HG03432 (cell line): ENCODE measurements around the gene KNDC1.
"Not testable (repeated sequence)": the region's sequence is repeated elsewhere in the genome, so short reads cannot be mapped to it uniquely, and the experiment has no call there.

Experiments used
- ATAC-seq: cut with Tn5 transposase; IDR thresholded peaks from one replicate; pipeline ENCODE4 v1.9.1; 2021; ENCODE audit warnings: mild to moderate bottlenecking, moderate library complexity; ENCODE audit not compliant: unreplicated experiment

KNDC1 gene

DNA sequence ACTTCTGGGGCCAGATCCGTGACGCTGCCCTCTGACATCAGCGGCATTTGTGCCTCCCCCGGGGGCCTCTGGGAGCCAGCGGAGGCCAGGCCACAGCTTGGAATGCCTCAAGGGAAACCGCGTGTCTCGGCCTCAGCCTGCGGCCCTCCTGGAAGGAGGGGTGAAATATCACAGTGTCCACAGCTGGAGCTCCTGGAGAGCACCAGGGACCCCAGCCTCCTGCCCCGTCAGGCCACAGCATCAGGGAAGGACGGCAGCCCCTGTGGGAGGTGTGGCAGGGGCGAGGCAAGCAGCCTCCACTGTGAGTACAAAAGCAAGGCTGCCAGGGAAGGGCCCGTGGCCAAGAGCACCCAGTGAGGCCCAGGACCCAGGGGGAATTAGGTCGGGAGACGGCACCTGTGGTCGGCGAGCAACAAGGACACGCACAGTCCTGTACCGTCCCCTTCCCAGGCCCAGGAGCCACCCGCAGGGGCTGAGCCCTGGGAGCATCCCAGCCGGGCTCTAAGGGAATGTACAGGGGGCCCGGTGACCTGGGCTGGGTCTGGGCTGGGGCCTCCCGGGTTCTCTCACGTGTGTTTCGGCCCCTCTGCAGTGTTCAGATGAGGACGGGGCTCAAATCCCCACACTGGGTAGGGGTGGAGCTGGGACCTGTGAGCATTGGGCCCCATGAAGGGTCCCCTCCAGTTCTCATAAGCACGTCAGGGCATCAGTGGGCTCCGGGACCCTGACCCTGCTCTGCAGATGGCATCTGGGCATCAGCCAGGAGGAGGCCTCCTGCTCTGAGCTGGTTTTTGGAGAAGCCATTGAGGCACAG, 18.7 kb upstream of the KNDC1 start:
- ATAC-seq: no peak

DNA sequence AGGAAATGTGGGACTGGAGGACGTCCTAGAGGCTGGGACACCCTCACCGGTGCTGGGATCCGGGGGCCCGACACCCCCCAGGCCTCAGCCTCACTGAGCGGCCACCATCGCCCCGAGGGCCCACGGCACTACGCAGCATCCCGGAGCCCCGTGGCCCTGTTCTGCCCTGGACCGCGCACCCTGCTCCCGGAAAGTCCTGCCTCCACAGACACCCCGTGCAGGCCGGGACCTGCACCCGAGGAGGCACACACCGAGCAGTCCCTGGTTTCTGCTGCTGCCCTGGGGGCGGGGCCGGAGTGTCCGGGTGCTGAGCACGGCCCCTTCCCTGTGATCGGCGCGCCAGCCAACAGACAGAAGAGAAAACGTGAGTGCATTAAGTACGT, 18.1 kb upstream of the KNDC1 start:
- no peak for ATAC-seq

DNA sequence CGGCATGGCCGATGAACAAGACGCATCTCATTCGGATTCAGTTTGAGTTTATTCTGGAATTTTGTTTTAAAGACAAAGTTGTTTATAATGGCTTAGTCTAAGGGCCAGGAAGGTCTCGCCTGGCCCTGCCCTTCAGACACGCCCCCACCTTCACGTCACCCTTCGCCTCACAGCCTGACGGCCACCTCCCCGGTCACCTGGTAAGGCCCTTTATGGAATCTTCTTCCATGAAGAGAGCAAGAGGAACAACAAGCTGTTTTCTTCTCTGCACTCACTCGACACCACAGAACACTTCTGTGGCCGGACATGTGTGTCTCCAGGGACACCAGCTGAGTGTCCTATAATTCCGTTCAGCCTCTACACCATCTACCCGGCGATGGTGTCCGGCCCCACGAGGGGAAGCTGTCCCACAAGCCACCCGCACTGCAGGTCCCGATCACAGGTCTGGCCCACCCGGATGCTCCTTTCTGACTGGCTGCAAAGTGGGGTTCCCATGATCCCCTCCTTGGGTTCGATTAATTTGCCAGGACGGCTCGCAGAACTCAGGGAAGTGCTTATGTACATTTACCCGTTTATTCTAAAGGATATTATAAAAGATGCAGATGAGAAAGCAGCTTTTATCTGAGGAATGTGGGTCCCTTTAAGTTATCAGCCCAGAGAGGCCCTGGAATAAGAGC, 17.4 kb upstream of the KNDC1 start:
- ATAC-seq: no peak

DNA sequence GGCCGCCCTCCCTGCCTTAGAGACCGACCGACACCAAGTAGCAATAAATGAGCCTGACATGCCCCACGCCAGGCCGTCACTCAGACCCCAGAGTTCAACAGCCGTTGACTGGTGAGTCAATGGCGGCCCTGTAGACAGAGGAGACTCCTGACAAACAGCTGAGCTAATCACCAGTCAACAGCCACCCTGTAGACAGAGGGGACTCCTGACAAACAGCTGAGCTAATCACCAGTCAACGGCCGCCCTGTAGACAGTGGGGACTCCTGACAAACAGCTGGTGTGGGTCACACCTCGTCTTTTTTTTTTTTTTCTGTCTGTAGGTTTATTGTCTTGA, 16.9 kb upstream of the KNDC1 start:
- ATAC-seq: no peak

DNA sequence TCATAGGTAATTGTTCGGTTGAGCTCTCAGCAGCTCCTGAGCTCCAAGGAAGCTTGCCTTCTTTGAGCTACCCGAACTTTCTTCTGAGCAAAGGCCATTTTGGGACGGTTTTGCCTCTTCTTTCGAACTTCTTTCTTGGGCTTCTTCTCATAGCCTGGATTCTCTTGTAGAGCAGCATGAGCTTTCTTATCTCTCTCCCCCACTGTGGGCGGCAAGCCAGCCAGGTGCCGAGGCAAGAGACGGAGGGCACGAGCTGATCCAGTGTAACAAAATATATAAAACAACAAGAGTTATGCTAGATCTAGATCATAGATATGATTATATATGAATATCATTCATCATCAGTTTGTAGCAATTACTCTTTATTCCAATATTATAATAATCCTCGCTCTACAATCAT, 16.5 kb upstream of the KNDC1 start:
- no peak for ATAC-seq

DNA sequence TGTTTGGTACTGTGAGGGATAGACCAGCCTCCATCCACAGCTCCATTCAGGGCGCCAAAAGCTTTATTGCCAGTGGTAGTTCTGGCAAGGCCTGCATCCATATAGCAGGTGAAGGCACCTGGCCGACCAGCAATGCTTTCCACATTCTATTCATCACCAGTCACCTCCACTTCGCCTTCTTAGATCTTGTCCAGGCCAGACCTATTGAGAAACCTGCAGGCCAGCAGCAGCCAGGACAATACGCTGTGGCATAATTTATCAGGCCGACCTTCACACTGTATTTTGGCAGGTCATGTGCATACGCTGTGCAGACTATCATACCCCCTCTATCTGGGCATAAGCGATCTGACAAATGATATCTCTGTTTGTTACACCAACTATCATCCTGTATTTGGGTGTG, 15.2 kb upstream of the KNDC1 start:
- ATAC-seq: no peak

DNA sequence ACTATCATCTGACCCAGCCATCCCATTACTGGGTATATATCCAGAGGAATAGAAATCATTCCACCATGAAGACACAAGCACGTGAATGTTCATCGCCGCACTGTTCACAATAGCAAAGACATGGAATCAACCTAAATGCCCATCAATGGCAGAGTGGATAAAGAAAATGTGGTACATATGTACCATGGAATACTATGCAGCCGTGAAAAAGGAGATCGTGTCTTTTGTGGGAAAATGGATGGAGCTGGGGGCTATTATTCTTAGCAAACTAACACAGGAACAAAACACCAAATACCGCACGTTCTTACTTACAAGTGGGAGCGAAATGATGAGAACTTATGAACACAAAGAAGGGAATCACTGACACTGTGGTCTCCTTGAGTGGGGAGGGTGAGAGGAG, 9.8 kb upstream of the KNDC1 start:
- ATAC-seq: no peak

DNA sequence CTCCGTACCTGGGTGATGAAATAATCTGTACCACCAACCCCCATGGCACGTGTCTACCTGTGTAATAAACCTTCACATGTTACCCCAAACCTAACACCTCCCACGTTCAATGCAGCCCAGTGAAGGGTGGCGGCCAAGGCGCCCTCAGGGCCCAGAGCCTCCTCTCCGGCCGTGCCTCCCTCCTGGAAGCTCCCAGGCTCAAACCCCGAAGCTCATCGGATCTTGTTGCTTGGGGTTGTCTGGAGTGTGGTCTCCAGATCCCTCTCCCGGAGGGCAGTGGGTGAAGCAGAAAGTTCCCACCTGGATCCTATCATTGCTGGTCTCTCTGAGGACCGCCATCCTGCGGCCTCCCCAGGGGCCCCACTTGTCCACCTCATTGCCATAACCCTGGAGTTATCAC, 9.4 kb upstream of the KNDC1 start:
- no peak for ATAC-seq

DNA sequence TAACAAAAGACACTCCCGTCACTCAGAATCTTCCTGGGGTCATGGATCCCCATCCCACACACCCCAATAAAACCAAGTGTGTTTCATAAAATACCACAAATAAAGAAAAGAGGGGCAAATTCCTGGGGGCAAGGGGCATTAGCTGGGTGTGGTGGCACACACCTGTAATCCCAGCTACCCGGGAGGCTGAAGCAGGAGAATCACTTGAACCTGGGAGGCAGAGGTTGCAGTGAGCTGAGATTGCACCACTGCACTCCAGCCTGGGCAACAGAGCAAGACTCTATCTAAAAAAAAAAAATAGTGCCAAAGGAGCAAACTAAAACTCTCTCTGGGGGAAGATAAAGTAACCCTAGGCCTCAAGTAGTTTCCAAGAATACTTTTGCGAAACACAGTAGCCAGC, 8.9 kb upstream of the KNDC1 start:
- ATAC-seq: not testable (repeated sequence)

DNA sequence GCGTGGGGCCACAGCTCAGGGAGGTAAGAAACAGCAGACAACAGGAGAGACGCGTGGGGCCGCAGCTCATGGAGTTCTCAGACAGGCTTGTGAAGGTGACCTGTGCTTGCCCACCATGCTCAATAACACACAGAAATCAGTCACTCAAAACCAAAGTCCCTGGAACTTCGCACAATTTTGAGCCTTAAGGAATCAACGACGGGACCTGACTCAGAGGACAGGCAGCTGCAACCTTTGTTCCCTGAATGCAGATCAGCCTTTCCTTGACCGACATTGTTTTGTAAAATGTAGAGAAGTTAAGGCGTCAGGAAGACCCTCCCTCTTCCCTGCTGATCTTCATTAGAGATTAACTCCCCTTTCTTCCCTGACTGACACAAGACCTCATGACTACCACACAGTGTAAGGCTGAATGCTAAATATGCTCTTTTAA, 8.5 kb upstream of the KNDC1 start:
- ATAC-seq: no peak

DNA sequence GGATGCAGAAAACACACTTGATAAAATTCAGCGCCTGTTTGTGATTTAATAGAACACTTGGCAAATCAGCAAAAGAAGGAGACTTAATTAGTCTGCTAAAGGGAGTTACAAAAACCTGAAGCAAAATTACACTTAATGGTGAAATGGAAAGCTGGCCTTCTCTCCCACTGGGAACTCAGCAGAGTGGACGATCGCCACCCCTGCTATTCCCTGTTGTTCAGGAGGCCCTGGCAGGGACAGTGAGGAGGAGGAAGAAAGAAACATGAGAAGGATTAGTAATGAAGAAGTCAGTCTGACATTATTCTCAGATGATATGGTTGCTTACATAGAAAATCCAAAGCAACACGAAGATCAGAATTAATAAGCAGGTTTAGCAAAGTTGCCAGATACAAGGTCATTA, 5.6 kb upstream of the KNDC1 start:
- no peak for ATAC-seq

DNA sequence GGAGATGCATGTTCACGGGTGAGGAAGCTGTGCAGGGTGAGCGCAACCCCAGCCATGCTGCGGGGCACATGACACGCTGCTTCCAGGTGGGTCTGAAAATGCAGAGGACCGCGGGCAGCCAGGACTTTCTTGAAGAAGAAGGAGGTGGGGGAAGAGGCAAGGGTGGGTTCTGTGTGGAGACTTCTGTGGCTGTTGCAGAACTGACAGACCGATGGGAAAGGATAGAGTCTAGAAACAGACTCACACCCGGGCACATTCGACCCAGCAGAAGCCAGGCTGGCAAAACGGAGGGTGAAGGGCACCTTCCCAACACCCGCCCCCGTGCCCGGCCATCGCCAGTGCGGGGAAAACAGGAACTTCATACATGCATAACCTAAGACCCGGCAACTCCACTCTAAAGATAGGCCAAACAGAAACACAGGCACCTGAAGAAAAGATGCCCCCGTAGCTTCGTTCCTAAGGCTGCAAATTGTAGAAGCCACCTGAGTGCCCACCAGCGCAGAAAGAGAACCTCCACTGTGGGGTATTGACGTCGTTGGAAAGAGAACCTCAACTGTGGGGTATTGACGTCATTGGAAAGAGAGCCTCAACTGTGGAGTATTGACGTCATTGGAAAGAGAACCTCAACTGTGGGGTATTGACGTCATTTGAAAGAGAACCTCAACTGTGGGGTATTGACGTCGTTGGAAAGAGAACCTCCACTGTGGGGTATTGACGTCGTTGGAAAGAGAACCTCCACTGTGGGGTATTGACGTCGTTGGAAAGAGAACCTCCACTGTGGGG, 4.8 kb upstream of the KNDC1 start:
- no peak for ATAC-seq

DNA sequence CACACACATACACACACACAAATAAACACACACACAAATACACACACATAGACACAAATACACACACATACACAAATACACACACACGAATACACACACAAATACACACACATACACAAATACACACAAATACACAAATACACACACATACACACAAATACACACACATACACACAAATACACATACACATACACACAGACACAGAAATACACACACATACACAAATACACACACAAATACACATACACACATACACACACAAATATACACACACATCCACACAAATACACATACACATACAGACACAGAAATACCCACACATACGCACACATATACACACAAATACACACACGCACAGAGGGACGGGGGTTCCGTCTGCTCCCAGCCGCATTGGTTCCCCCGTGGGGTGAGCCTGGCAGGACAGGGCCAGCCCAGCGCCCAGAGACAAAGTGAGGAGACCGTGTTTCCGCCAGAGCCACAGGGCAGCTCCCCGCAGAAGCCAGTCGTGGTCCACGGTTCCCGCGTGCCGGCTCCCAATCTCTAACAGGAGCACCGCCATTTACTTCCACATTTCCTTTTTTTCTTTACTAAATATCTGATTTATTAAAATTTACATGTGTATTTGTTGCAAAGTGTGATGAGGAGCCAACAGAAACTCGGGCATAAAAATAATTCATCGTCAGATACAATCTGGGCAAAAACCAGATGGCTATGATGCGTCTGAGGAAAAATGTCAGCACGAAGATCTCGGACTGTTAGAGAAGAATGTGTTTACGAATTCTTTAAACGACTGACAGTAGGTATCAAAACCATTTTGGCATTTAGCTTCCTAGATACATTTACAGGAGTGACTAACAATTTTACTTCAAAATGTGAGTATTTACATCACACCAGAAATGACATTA, 3.1 kb upstream of the KNDC1 start:
- no peak for ATAC-seq

DNA sequence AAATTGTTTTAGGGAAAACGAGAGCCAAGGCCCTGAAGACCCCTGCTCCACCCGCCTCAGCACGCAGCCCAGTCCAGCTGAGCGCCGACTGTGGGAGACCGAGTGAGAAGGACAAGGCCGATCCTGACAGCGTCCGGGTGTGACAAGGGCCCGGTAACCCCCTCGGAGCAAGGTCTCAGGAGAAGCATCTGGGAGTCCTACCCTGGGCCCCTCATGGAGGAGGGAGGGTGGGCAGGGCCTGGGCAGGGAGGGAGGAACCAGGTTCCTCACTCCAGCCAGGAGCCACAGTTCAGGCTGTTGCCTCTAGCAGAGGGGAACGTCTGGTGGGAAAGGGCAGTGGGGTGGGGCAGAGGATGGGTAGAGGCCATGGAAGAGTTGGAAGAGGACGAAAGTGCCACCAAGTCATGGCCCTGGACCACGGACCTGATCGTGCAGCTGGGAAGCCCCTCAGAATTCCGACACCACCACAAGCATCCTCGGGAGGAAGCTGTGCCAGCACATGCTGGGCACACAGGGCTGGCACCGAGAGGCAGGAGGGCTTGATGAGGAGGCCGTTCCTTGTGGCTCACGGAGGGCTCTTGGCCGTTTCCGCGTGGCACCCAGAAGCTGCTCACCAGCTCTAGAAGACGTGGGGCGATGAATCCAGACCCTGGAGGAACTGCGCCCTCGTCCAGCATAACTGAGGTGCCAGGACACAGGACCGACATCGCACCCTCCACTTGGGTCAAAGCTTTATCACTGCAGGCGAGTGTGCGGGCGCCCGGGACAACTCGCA, 2.2 kb upstream of the KNDC1 start:
- no peak for ATAC-seq

DNA sequence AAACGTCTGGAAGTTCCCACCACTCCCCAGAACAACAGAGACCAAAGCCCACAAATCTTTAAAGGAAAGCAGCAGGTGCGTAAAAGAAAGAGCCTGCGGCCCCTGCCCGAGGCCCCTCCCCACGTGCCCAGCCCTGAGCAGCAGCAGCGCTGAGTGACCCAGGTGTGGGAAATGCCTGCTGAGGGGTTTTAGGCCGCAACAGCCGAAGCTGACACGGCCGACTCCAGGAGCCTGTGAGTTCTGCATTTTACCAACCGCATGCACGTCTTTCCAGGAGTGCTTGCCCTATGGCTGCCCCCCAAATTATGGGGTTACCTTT, 1.6 kb upstream of the KNDC1 start:
- no peak for ATAC-seq

DNA sequence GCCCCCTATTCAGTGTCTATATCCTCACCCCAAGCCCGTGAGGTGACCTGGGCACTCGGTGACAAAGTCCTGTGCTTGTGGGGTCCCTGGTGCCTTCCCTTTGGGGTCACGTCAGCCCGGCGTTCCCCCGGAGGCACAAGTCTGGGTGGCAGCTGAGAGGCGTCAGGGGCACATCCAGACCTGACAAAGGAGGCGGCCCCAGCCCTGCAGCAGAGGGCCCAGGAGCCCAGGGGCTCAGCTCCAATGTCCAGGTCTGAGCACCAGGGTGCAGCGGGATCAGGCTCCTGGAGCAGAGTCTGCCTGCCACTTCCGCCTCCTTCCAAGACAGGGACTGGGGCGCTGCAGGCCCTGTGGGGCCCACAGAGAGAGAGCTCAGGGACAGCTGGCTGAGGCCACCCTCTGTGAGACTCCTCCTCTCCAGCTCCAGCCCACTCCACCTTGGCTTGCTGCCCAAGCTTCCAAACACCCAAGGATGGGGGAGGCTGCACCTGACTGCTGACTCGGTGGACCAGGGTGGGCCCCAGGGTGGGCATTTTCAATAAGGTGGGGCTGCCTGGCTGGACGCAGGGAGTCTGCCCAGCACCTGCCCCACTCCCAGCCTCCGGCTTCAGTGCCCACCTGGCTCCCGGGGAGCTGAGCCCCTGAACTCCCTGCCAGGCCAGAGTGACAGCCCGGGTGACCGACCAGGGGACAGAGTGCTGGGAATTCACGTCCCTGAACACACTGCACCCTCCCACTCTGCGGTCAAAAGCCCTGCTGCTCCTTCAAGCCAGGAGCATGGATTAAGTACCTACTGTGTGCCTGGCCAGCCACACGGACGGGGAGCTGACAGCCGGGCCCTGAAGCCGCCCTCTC, 1.0 kb upstream of the KNDC1 start:
- ATAC-seq: no peak

DNA sequence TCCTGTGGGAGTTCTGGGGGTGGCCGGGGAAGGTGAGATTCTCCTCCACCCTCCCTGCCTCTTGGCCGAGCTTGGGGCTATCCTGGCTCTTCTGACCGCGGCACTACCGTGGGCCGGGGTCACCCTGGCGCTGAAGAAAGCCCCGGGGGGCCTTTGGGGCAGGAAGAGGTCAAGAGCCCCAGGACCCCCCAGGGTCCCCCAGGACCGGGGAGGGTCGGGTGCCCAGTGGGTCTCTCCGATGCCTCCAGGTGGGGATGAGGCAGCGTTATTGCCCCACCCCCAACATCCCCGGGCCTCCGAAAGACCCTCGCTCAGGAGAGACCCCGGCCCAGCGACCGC, 439 bp upstream of the KNDC1 start:
- no peak for ATAC-seq

DNA sequence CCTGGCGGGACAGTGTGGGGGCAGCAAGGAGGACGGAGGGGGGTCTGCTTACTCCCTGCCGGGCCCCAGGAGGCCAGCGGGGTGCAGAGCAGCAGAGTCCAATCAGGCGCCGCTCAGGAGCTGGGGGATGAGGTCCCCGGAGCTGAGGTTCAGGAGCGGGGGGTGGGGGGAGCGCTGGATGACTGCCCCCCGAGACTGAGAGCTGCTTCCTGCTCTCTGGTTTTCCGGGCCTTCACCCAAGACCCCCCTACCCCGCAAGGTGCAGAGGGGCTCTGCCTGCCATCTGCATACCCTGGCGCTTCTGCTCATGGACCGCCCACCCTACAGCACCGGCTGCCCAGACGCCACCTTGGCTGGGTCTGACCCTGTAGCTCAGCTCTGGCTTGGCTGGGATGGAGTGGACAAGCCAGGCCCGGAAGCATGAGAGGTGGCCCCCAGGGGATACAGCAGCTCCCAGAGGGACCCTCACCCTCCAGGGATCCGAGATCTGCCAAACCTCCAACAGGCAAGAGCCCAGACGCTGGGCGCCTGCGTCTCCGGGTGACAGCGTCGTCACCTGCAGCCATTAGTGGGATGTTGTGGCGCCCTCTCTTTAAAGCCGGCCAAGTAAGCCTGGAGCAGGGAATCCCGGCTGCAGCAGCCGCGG, 930 bp downstream of the KNDC1 start:
- ATAC-seq: no peak

DNA sequence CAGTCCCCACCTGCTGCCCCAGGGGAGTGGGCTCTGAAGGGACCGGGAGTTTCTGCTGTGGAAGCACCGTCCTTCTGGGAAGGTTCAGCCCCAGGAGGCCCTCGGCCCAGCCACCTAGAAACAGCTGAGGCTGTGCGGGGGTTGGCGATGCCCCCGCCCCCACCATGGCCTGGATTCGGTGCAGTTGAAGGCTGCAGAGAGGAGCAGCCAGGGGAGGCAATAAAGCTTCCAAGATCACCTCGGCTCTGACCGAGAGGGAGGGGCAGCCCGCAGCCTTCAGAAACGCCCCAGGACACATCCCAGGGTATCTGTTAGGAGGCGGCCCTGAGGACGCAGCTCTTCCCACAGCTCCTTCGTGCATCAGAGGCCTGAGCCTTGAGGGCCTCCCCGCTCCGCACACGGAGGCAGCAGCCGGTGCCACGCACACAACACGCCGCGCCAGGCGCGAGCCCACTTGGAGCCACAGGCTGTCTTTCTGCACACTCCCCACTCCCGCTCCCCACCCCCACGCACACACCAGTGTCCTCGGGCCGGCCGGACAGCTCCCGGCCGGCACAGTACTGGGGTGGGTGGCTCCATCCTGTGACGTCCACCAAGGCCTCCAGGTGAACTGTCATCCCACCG, 1.6 kb downstream of the KNDC1 start:
- no peak for ATAC-seq
